Breast epithelium (tissue), 4 donors: ENCODE measurements around the gene FAAP100. TPM values are rescaled to one million over a fixed set of nuclear protein-coding genes. Genes with fewer than 3 reads are reported as not detected.
A peak's percentile ranks its signal among the peaks of the same experiment; 100 is the strongest.

Experiments
- DNase-seq, 2 donors: peaks; one replicate each; pipeline ENCODE4 v3.0.0-alpha.2; 2019; ENCODE audit warnings: low spot score in 2 of 2
- H3K27ac ChIP-seq, 2 donors: fragments of 200-600 bp; sonication (generic) in 1 of 2; one replicate each; pipeline ENCODE4 v1.5.1; 2016 to 2019; ENCODE audit warnings: mild to moderate bottlenecking in 1 of 2
- H3K27me3 ChIP-seq, 2 donors: fragments of 200-600 bp; sonication (generic) in 1 of 2; one replicate each; pipeline versions ENCODE4 v1.5.1 to v1.6.0; 2017 to 2019; ENCODE audit warnings: control low read depth in 1 of 2, mild to moderate bottlenecking in 1 of 2
- H3K36me3 ChIP-seq: fragments of 200-600 bp; one replicate; pipeline ENCODE4 v1.5.1; 2019
- H3K4me1 ChIP-seq, 2 donors: fragments of 200-600 bp; sonication (generic); one replicate each; pipeline ENCODE4 v1.5.1; 2016 to 2019; ENCODE audit warnings: control low read depth in 1 of 2
- H3K4me3 ChIP-seq, 3 donors: fragments of 200-600 bp; sonication (generic); 1 replicate in 2 of 3; 2 replicates in 1 of 3; pipeline ENCODE4 v1.5.1; 2016 to 2019; ENCODE audit warnings: mild to moderate bottlenecking in 3 of 3, moderate library complexity in 2 of 3
- H3K9me3 ChIP-seq, 2 donors: fragments of 200-600 bp; sonication (generic) in 1 of 2; one replicate each; pipeline ENCODE4 v1.5.1; 2016 to 2019; ENCODE audit warnings: control low read depth in 1 of 2
- CTCF ChIP-seq, 3 donors: fragments of 450-650 bp; IDR thresholded peaks; one replicate each; pipeline ENCODE4 v1.5.1; 2016 to 2017; ENCODE audit warnings: antibody characterized with exemption in 3 of 3, mild to moderate bottlenecking in 3 of 3, moderate library complexity in 3 of 3
- POLR2A ChIP-seq: fragments of 450-650 bp; IDR thresholded peaks from one replicate; pipeline ENCODE4 v1.6.1; 2016; ENCODE audit warnings: antibody characterized with exemption, mild to moderate bottlenecking, moderate library complexity
- POLR2AphosphoS5 ChIP-seq, 3 donors: sonication (generic); formaldehyde crosslinking; IDR thresholded peaks; one replicate each; pipeline ENCODE4 v1.6.1; 2017; ENCODE audit warnings: antibody characterized with exemption in 3 of 3
- intact Hi-C: fragments of 100-400 bp; cut with DNase I; formaldehyde crosslinking; loops from one replicate; pipeline ENCODE4 v1.15.1; 2023; ENCODE audit warnings: low total_unique reads
- total RNA-seq, 3 donors: library from RNA; depleted of rRNA; stranded (reverse); fragments of >200 nt; gene quantifications; one replicate each; pipeline ENCODE4 v1.1.0, GENCODE V29; 2016

Gene FAAP100
- total RNA-seq, 3 donors from 2014 or later = 13.0 to 23.1 (median 20.6) TPM

DNA sequence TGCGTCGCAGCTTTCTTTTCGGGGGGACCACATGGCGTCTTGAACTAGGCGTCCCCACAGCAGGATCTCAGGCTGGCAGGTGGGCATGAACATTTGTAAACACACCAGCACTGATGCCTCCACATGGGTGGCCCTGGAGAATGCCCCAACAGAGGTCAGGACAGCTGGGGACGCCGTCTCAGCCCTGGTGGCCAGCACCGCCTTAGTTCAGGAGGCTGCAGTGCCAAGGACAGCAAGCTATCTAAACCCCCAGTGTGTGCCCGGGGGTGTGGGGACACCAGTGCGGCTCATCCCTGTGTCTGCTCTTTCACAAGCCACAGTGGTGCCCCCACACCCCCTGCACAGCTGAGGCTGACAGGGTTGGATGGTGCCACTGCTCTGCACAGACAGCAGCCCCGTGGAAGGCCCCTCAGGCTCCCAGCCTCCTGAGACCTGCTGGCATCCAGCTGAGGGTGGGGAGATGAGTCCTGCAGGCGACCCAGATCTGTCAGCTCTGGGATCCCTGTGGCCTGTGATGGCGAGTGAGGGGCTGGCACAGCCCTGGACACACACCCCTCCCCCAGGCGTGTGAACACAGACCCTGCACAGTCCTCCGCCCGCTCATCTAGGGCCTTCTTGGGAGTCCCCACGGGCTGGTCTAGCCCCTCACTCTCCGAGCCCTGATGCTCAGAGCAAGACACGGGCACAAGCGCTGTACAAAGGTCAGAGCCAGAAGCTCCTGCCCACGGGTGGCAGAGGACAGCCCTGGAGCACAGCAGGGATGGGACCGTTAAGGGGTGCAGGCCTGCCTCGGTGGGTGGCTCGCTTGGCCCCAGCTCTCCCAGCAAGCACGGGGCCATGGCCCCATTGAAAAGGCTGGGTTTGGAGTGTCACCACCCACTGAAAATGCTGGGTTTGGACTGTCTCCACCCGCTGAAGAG lies 13.2 kb downstream of the FAAP100 start:
- intact Hi-C loops = no loop called here
- H3K27ac ChIP-seq = no peak overlapping the region
- H3K36me3 ChIP-seq = no peaks in the 10 kb centered on the region
- DNase-seq = no peak
- peaks cover 0 to 11% of the 10 kb centered on the region in 2 donors for H3K27me3 ChIP-seq
- no peak for TF ChIP-seq CTCF (IDR thresholded peaks at IDR 0.05)
- no peak for TF ChIP-seq POLR2A
- no peak for TF ChIP-seq POLR2AphosphoS5 (IDR thresholded peaks at IDR 0.05)
- no peaks in the 10 kb centered on the region for H3K4me1 ChIP-seq
- no peak overlapping the region for H3K4me3 ChIP-seq
- no peaks in the 10 kb centered on the region for H3K9me3 ChIP-seq

DNA sequence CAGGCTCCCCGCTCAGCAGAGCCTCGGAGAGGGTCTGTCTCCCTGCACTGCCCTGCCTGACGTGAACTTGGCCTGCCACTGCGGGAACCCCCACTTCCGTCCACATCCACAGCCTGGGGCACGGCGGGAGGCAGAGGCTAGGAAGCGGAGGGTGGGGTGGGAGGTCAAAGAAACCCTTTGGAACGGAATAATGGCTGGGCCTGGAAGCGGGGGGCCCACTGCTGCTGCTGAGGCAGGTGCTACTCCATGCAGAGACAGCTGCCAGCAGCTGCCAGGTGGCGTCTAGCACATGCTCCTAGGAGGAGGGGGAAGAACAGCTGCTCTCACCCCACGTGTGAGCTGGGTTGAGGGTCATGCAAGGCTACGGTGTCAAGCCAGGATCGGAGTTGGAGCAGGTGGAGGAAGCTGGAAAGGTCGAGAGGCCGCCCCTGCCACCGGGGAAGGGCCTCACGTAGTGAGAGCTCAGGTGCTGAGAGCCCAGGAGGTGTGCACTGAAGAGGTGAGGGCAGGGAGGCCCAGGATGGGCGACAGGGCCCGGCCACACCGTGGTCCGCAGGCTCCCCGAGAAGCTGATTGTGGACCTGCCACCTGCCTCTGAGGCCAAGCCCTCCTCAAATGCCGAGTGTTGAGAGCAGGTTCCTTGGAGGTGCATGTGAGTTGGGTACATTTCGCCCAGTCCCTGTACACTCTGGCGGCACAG lies 14.1 kb downstream of the FAAP100 start:
- H3K9me3 ChIP-seq = no peaks in the 10 kb centered on the region
- no peak overlapping the region for H3K4me3 ChIP-seq
- H3K27me3 ChIP-seq = peaks cover 0 to 11% of the 10 kb centered on the region in 2 donors
- no peak for TF ChIP-seq CTCF (IDR thresholded peaks at IDR 0.05)
- no peak for TF ChIP-seq POLR2A
- TF ChIP-seq POLR2AphosphoS5 (IDR thresholded peaks at IDR 0.05) = no peak
- no peaks in the 10 kb centered on the region for H3K36me3 ChIP-seq
- H3K4me1 ChIP-seq = no peaks in the 10 kb centered on the region
- DNase-seq = no peak
- intact Hi-C loops = no loop called here
- no peak overlapping the region for H3K27ac ChIP-seq

GRCh38 chr17:81537343-81537855 lies 14.8 kb downstream of the FAAP100 start:
- no peak for DNase-seq
- no peak overlapping the region for H3K27ac ChIP-seq
- no peaks in the 10 kb centered on the region for H3K4me1 ChIP-seq
- H3K36me3 ChIP-seq = no peaks in the 10 kb centered on the region
- H3K4me3 ChIP-seq = no peak overlapping the region
- peaks cover 0 to 11% of the 10 kb centered on the region in 2 donors for H3K27me3 ChIP-seq
- peak in 2 of 3 donors; percentile 63 to 74 for TF ChIP-seq CTCF (IDR thresholded peaks at IDR 0.05)
- TF ChIP-seq POLR2AphosphoS5 (IDR thresholded peaks at IDR 0.05) = no peak
- intact Hi-C loops = no loop called here
- no peaks in the 10 kb centered on the region for H3K9me3 ChIP-seq

GRCh38 chr17:81536299-81537290 lies 15.6 kb downstream of the FAAP100 start:
- no peak for DNase-seq
- H3K4me1 ChIP-seq = no peaks in the 10 kb centered on the region
- no peaks in the 10 kb centered on the region for H3K9me3 ChIP-seq
- peaks cover 0 to 11% of the 10 kb centered on the region in 2 donors for H3K27me3 ChIP-seq
- H3K27ac ChIP-seq = no peak overlapping the region
- TF ChIP-seq CTCF (IDR thresholded peaks at IDR 0.05) = no peak
- TF ChIP-seq POLR2AphosphoS5 (IDR thresholded peaks at IDR 0.05) = no peak
- TF ChIP-seq POLR2A = no peak
- no peak overlapping the region for H3K4me3 ChIP-seq
- H3K36me3 ChIP-seq = no peaks in the 10 kb centered on the region
- intact Hi-C loops = no loop called here
